ENCODE data around the gene DAD1.

GRCh38 chr14:22546722-22547071 lies 42.3 kb downstream of the DAD1 start:
- no peak for TF ChIP-seq POLR2A (IDR thresholded peaks at IDR 0.05)
- TF ChIP-seq, protein P1, sequence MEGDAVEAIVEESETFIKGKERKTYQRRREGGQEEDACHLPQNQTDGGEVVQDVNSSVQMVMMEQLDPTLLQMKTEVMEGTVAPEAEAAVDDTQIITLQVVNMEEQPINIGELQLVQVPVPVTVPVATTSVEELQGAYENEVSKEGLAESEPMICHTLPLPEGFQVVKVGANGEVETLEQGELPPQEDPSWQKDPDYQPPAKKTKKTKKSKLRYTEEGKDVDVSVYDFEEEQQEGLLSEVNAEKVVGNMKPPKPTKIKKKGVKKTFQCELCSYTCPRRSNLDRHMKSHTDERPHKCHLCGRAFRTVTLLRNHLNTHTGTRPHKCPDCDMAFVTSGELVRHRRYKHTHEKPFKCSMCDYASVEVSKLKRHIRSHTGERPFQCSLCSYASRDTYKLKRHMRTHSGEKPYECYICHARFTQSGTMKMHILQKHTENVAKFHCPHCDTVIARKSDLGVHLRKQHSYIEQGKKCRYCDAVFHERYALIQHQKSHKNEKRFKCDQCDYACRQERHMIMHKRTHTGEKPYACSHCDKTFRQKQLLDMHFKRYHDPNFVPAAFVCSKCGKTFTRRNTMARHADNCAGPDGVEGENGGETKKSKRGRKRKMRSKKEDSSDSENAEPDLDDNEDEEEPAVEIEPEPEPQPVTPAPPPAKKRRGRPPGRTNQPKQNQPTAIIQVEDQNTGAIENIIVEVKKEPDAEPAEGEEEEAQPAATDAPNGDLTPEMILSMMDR (IDR thresholded peaks at IDR 0.05), result no peak
